Measurements from ENCODE around the gene MYH7.
"Not testable (repeated sequence)": the region's sequence is repeated elsewhere in the genome, so short reads cannot be mapped to it uniquely, and the experiment has no call there.

The MYH7 gene

DNA sequence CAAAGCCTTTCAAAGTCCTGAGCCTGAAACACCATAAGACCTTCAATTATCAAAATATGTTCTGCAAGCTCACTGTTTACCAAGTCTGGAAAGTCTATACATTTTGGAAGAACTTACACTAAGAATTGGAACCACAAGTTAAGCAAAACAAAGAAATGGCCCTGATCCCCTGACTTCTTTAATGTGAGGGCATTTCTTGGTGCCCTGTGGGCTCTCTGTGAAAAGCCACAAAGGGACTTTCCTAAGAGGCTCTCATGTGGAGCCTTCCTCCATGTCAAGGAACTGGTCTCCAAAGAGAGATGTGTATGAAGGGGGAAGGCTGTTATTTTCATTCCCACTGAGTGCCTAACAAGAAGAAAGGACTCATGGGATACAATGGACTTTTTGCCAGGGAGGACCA is 13.9 kb downstream of the MYH7 start:
- no peaks in the 10 kb centered on the region for H3K4me1 ChIP-seq (ENCODE audit: control insufficient read depth, insufficient read depth, low read length)
- H3K4me3 ChIP-seq (ENCODE audit: low read length), result no peak overlapping the region
- H3K9ac ChIP-seq (ENCODE audit: low read depth, low read length), result no peak overlapping the region
- no peak overlapping the region for H3K4me2 ChIP-seq (ENCODE audit: low read length)
- H3K9me3 ChIP-seq (replicated peaks; ENCODE audit: low read length), result no peaks in the 10 kb centered on the region
- peaks cover 28% of the 10 kb centered on the region for H3K27me3 ChIP-seq (ENCODE audit: control insufficient read depth, insufficient read depth, low read length)
- no peaks in the 10 kb centered on the region for H3K36me3 ChIP-seq (ENCODE audit: insufficient read depth, low read length)

DNA sequence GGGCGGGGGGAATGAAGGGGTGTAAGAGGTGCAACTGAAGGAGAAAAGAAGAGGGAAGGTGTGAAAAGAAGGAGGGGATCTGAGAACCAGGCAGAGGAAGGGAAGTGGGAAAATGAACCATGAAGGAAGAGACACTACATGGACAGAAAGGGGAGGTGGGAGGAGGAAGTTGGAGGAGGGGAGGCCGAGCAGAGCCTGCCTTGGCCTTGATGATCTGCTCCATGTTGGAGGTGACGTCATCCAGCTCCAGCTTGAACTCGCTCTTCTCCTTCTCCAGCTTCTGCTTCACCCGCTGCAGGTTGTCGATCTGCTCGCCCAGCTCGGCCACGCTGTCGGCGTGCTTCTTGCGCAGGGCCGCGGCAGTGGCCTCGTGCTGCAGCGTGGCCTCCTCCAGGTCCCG is 15.8 kb downstream of the MYH7 start:
- not testable (repeated sequence) for H3K4me3 ChIP-seq (ENCODE audit: low read length); H3K9ac ChIP-seq (ENCODE audit: low read depth, low read length); H3K4me2 ChIP-seq (ENCODE audit: low read length); H3K4me1 ChIP-seq (ENCODE audit: control insufficient read depth, insufficient read depth, low read length); H3K9me3 ChIP-seq (replicated peaks; ENCODE audit: low read length); H3K36me3 ChIP-seq (ENCODE audit: insufficient read depth, low read length)
- peaks cover 30% of the 10 kb centered on the region for H3K27me3 ChIP-seq (ENCODE audit: control insufficient read depth, insufficient read depth, low read length)

DNA sequence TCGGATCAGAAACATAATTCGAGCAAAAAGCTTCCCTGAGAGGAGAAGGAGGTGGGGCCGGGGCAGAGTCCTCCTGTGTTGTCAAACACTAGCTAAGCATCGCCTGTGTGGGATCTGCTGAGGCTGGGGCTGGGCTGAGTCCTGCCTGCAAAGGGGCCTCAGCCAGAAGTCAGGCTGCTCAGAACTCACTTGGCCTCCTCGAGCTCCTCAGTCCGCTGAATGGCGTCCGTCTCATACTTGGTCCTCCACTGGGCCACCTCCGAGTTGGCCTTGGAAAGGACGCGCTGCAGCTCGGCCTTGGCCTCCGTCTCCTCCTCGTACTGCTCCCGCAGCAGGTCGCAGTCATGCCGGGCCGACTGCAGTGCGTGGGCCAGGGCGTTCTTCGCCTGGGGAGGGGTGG is 17.4 kb downstream of the MYH7 start:
- Histone ChIP-seq H3K4me2 (ENCODE audit: low read length) (no peak overlapping the region), H3K4me1 (ENCODE audit: control insufficient read depth, insufficient read depth, low read length) (no peaks in the 10 kb centered on the region), H3K27me3 (ENCODE audit: control insufficient read depth, insufficient read depth, low read length) (peaks cover 32% of the 10 kb centered on the region), H3K36me3 (ENCODE audit: insufficient read depth, low read length) (no peaks in the 10 kb centered on the region), H3K4me3 (ENCODE audit: low read length) (no peak overlapping the region), H3K9me3 (replicated peaks; ENCODE audit: low read length) (no peaks in the 10 kb centered on the region), H3K9ac (ENCODE audit: low read depth, low read length) (no peak overlapping the region)

DNA sequence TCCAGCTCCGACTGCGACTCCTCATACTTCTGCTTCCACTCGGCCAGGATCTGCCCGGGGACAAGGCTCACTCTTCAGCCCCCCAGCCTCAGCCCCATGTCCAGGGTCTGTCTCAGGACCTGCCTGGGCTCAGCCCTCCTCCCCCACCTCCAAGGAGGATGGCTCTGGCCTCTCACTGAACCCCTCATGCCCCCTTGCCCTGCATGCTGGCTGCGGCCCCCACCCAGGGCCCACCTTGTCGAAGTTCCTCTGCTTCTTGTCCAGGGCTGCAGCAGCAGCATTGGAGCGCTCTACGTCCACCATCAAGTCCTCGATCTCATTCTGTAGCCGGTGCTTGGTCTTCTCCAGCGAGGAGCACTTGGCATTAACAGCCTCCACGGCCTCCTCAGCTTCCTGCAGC is 18.2 kb downstream of the MYH7 start:
- not testable (repeated sequence) for H3K9ac ChIP-seq (ENCODE audit: low read depth, low read length); H3K4me1 ChIP-seq (ENCODE audit: control insufficient read depth, insufficient read depth, low read length)
- peaks cover 35% of the 10 kb centered on the region for H3K27me3 ChIP-seq (ENCODE audit: control insufficient read depth, insufficient read depth, low read length)

DNA sequence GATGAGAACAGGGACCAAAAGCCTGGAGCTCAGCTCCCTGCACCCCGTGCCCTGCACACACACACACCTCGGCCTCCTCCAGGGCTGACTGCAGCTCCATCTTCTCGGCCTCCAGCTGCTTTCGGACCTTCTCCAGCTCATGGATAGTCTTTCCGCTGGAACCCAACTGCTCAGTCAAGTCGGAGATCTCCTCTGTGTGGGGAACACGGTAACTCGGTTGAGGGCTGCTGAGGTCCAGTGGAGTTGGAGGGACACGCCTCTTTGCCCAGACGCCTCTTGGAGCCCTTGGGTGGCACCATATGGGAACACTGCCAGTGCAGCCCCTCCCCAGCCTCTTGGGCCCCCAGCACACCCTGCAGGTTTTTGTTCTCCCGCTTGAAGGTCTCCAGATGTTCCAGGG is 18.7 kb downstream of the MYH7 start:
- Histone ChIP-seq H3K27me3 (ENCODE audit: control insufficient read depth, insufficient read depth, low read length) (peaks cover 35% of the 10 kb centered on the region), H3K4me1 (ENCODE audit: control insufficient read depth, insufficient read depth, low read length) (no peaks in the 10 kb centered on the region), H3K9me3 (replicated peaks; ENCODE audit: low read length) (no peaks in the 10 kb centered on the region), H3K4me3 (ENCODE audit: low read length) (no peak overlapping the region), H3K4me2 (ENCODE audit: low read length) (no peak overlapping the region), H3K36me3 (ENCODE audit: insufficient read depth, low read length) (no peaks in the 10 kb centered on the region), H3K9ac (ENCODE audit: low read depth, low read length) (no peak overlapping the region)

More for the DNA sequence above, 18.2 kb downstream of the MYH7 start:
- not testable (repeated sequence) for H3K4me2 ChIP-seq (ENCODE audit: low read length); H3K4me3 ChIP-seq (ENCODE audit: low read length); H3K36me3 ChIP-seq (ENCODE audit: insufficient read depth, low read length); H3K9me3 ChIP-seq (replicated peaks; ENCODE audit: low read length)

DNA sequence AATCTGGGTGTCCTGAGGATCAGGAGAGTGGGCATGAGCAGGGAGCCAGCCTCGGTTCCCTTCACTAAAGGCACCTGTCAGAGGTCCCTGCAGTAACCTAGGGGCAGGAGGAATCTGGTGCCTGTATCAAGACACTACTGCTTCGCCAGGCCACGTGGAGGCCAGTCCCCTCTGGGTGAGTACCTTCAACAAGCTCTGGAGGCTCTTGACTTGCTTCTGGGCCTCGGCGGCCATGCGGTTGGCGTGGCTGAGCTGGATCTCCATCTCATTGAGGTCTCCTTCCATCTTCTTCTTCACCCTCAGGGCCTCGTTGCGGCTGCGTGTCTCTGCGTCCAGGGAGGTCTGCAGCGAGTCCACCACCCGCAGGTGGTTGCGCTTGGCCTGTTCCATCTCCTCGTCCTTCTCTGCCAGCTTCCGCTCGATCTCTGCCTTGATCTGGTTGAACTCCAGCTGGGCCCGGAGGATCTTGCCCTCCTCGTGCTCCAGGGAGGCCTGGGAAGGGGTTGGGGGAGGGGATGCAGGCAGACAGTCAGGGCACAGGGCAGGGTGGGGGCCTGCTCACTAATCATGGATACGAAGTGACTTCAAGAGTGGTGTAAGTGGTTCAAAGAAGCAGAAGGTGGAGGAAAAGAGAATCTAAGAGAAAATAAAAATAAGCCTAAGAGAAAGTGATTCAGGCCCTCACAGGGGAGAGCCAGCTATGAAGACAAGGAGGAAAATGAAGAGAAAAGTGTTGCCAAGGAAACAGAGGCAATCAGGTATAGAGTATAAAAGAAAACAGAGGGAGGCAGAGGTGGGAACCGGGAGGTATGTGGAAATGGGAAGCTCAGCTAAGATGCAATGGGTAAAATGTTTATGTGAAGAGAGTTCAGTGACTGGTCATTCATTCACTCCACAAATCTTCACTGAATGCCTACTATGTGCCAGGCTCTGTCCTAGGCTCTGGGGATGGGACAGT is 19.4 kb downstream of the MYH7 start:
- no peaks in the 10 kb centered on the region for H3K36me3 ChIP-seq (ENCODE audit: insufficient read depth, low read length)
- H3K4me1 ChIP-seq (ENCODE audit: control insufficient read depth, insufficient read depth, low read length), result no peaks in the 10 kb centered on the region
- peaks cover 31% of the 10 kb centered on the region for H3K27me3 ChIP-seq (ENCODE audit: control insufficient read depth, insufficient read depth, low read length)
- H3K9me3 ChIP-seq (replicated peaks; ENCODE audit: low read length), result no peaks in the 10 kb centered on the region
- H3K4me2 ChIP-seq (ENCODE audit: low read length), result no peak overlapping the region
- H3K9ac ChIP-seq (ENCODE audit: low read depth, low read length), result no peak overlapping the region
- no peak overlapping the region for H3K4me3 ChIP-seq (ENCODE audit: low read length)

DNA sequence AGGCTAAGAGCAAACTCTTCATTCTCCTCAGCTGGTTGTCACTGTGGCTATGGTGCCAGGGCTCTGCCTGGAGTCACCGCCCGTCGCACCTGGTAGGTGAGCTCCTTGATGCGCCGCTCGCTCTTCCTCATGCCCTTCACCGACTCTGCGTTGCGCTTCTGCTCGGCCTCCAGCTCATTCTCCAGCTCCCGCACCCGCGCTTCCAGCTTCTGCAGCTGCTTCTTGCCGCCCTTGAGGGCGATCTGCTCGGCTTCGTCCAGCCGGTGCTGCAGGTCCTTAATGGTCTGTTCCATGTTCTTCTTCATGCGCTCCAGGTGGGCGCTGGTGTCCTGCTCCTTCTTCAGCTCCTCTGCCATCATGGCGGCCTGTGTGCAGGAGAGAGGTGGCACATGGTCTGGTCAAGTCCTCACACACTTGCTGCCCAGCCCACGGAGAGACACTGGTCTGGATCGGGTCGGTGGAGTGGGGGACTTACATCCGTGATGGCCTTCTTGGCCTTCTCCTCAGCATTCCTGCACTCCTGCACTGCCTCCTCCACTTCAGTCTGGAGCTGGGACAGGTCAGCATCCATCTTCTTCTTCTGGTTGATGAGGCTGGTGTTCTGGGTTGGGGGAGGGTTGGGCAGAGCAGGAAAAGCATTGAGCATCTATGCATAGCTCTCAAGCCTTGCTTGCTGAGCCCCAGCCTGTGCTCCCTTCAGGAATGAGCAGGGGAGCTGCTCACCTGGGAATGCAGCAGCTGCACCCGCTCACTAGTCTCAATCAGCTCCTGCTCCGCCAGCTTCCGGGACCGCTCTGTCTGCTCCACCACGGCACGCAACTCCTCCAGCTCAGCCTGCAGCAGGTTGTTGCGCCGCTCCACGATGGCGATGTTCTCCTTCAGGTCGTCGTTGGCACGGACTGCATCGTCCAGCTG is 20.3 kb downstream of the MYH7 start:
- Histone ChIP-seq H3K9me3 (replicated peaks; ENCODE audit: low read length) (no peaks in the 10 kb centered on the region), H3K4me1 (ENCODE audit: control insufficient read depth, insufficient read depth, low read length) (no peaks in the 10 kb centered on the region), H3K9ac (ENCODE audit: low read depth, low read length) (no peak overlapping the region), H3K4me2 (ENCODE audit: low read length) (no peak overlapping the region), H3K36me3 (ENCODE audit: insufficient read depth, low read length) (no peaks in the 10 kb centered on the region), H3K4me3 (ENCODE audit: low read length) (no peak overlapping the region), H3K27me3 (ENCODE audit: control insufficient read depth, insufficient read depth, low read length) (peaks cover 24% of the 10 kb centered on the region)

DNA sequence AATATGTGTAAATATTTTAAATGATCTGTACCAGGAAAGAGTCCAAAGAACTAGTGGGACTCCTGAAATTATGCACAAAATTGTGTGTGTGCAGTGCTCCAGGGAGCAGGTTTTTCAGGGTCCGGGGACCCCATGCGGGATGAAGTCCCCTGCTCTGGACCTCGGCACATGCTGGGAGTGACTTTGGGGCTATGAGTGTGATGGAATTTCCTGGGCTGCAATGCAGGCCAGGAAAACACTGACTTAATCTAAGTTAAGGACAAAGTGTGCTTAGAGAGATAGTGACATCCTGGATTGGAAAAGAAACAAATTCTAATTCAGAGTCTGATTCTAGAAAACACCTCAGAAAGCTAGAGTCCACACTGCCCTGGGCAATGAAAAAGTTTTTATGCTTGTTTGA is 21.2 kb downstream of the MYH7 start:
- peaks cover 23% of the 10 kb centered on the region for H3K27me3 ChIP-seq (ENCODE audit: control insufficient read depth, insufficient read depth, low read length)
- H3K4me1 ChIP-seq (ENCODE audit: control insufficient read depth, insufficient read depth, low read length), result no peaks in the 10 kb centered on the region
- H3K36me3 ChIP-seq (ENCODE audit: insufficient read depth, low read length), result no peaks in the 10 kb centered on the region
- H3K9ac ChIP-seq (ENCODE audit: low read depth, low read length), result no peak overlapping the region
- no peak overlapping the region for H3K4me3 ChIP-seq (ENCODE audit: low read length)
- no peaks in the 10 kb centered on the region for H3K9me3 ChIP-seq (replicated peaks; ENCODE audit: low read length)
- no peak overlapping the region for H3K4me2 ChIP-seq (ENCODE audit: low read length)

DNA sequence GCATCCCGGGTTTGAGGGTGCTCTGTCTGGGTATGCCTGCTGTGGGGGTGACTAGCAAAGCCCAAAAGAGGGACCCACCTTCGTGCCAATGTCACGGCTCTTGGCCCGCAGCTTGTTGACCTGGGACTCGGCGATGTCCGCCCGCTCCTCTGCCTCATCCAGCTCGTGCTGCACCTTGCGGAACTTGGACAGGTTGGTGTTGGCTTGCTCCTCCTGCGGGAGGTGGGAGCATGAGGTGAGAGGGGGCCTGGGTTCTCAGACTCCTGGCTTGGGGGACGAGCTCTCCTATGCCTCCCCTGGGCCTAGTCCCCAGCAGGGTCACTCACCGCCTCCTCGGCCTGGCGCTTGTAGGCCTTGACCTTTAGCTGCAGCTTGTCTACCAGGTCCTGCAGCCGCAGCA is 21.8 kb downstream of the MYH7 start:
- Histone ChIP-seq H3K36me3 (ENCODE audit: insufficient read depth, low read length) (no peaks in the 10 kb centered on the region), H3K4me2 (ENCODE audit: low read length) (no peak overlapping the region), H3K27me3 (ENCODE audit: control insufficient read depth, insufficient read depth, low read length) (peaks cover 21% of the 10 kb centered on the region), H3K9me3 (replicated peaks; ENCODE audit: low read length) (no peaks in the 10 kb centered on the region), H3K4me3 (ENCODE audit: low read length) (no peak overlapping the region), H3K4me1 (ENCODE audit: control insufficient read depth, insufficient read depth, low read length) (no peaks in the 10 kb centered on the region), H3K9ac (ENCODE audit: low read depth, low read length) (no peak overlapping the region)

DNA sequence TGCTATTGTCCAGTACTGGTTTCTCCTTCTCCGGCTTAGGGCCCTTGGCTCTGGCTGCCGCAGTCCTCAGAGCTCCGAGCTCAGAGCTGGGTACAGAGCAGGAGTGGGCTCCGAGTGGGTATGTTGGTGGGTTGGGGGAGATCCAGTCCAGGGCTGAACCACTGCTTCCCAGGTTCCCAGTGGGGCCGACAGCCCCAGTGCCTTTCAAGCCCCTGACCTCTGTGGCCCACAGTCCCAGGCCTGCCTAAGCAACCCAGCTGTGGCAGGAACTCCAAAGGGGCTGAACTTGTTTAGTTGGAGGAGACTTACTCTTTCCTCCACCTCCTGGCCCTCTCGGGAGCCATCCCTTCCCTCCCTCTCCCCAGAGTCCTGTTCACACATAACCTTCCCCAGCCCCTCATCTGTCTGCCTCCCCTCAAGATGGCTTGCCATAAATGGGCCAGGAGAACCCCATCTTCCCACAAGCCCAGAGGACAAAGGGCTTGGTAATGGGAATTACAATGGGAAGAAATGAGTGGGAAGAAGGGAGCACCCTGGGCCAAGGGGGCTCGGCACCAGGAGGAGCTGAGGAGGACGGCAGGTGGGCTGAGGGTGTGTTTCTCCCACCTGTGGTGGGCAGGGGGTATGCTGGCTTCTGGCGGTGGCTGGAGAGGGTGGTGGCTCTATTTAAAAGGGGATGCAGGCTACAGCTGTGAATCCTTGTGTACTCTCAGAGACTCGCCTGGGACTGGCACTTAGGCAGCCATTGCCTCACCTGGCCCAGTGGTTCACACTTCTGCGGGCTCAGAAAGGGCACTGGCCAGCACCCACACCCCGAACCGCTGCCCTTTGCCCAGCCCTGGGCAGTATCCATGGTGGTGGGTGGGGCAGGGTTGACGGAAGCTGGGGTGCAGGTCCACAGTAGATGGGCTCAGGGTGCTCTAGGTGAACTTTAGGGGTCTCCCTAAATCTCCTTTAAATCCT is 23.6 kb downstream of the MYH7 start:
- Histone ChIP-seq H3K9me3 (replicated peaks; ENCODE audit: low read length) (no peaks in the 10 kb centered on the region), H3K9ac (ENCODE audit: low read depth, low read length) (no peak overlapping the region), H3K4me3 (ENCODE audit: low read length) (no peak overlapping the region), H3K4me1 (ENCODE audit: control insufficient read depth, insufficient read depth, low read length) (no peaks in the 10 kb centered on the region), H3K36me3 (ENCODE audit: insufficient read depth, low read length) (no peaks in the 10 kb centered on the region), H3K27me3 (ENCODE audit: control insufficient read depth, insufficient read depth, low read length) (peaks cover 36% of the 10 kb centered on the region), H3K4me2 (ENCODE audit: low read length) (no peak overlapping the region)

All from skeletal muscle satellite cell (primary cell).